ENCODE data around the gene RPSA.
"Not testable (repeated sequence)": the region's sequence is repeated elsewhere in the genome, so short reads cannot be mapped to it uniquely, and the experiment has no call there.

RPSA gene

GRCh38 chr3:39449796-39450195, 43.3 kb downstream of the RPSA start:
- ATAC-seq, result no peak
- TF ChIP-seq ZNF70 (CRISPR knock-in tag; IDR thresholded peaks at IDR 0.05), result no peak
- TF ChIP-seq OSR1 (CRISPR knock-in tag; IDR thresholded peaks at IDR 0.05), result no peak
- no peak for TF ChIP-seq TOX (CRISPR knock-in tag; IDR thresholded peaks at IDR 0.05; ENCODE audit: borderline replicate concordance)
- TF ChIP-seq ZFP30 (CRISPR knock-in tag; IDR thresholded peaks at IDR 0.05), result no peak

DNA sequence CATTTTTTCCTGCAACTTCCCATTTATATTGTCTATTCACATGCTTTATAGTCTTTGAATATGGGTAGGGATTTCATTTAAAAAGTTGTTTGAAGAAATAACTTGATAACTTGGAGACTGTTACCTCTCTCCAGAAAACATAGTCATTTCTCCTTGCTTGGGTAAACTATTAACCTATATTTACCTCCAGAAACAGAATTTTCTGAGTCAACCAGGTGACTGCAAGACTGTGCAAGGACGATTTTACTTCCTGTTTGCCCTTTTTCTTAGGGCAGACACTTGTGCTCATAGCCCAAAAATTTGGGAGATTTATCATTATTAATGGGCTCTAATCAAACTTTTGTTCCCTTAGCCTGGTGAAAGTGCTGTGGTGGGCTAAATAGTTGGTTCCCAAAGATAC, 46.6 kb downstream of the RPSA start:
- no peak for ATAC-seq

DNA sequence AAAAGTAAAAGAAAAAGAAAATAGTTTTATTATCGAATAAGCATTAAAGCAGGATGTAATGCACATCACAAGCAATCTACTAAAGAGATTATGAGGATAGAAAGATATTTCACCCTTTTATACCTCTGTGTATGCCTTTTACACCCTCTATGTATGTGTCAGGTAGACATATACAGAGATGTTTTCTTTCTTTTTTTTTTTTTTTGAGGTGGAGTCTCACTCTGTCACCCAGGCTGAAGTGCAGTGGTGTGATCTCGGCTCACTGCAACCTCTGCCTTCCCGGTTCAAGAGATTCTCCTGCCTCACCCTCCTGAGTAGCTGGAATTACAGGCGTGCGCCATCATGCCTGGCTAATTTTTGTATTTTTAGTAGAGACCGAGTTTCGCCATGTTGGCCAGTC, 47.4 kb downstream of the RPSA start:
- not testable (repeated sequence) for ATAC-seq

More for the DNA sequence above, 46.6 kb downstream of the RPSA start:
- TF ChIP-seq CSDC2 (CRISPR knock-in tag; IDR thresholded peaks at IDR 0.05) (no peak), TCF4 (CRISPR knock-in tag; IDR thresholded peaks at IDR 0.05; ENCODE audit: borderline replicate concordance) (no peak), BACH2 (CRISPR knock-in tag; IDR thresholded peaks at IDR 0.05; ENCODE audit: borderline replicate concordance) (no peak), CSRNP3 (CRISPR knock-in tag; IDR thresholded peaks at IDR 0.05) (no peak), OSR1 (CRISPR knock-in tag; IDR thresholded peaks at IDR 0.05) (no peak), ZNF8 (CRISPR knock-in tag; IDR thresholded peaks at IDR 0.05) (no peak), ZNF70 (CRISPR knock-in tag; IDR thresholded peaks at IDR 0.05) (no peak), POU6F1 (CRISPR knock-in tag; IDR thresholded peaks at IDR 0.05; ENCODE audit: borderline replicate concordance, low read depth) (no peak), CREB5 (CRISPR knock-in tag; IDR thresholded peaks at IDR 0.05; ENCODE audit: low read depth) (no peak), RARB (CRISPR knock-in tag; IDR thresholded peaks at IDR 0.05) (no peak), ZFP3 (CRISPR knock-in tag; IDR thresholded peaks at IDR 0.05) (no peak)

DNA sequence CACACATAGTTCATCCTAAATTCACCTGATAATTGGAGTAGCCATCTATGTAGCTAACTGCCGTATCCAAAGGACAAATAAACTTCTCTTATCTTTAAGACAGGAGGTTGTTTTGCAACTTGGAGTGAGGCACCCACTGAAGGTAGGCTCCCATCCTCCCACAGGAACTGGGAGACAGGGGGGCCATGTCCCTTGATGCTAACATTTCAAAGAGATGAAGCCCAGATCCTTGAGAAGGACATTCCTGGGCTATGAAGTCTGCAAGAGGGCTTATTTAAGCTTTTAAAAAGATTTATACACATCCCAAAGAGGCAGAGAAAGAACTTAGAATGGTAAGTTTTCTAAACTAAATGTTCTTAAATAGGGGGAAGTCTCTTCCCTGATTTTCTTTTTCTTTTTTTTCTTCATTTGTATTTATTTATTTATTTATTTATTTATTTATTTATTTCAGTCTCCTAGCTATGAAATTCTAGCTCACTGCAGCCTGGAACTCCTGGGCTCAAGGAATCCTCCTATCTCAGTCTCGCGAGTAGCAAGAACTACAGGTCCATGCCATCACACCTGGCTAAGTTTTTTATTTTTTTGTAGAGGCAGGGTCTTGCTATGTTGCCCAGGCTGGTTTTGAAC, 48.2 kb downstream of the RPSA start:
- no peak for TF ChIP-seq ZFP30 (CRISPR knock-in tag; IDR thresholded peaks at IDR 0.05)
- no peak for TF ChIP-seq GLIS3 (CRISPR knock-in tag; IDR thresholded peaks at IDR 0.05)
- TF ChIP-seq OSR1 (CRISPR knock-in tag; IDR thresholded peaks at IDR 0.05), result no peak
- TF ChIP-seq PATZ1 (CRISPR knock-in tag; IDR thresholded peaks at IDR 0.05; ENCODE audit: borderline replicate concordance), result no peak
- TF ChIP-seq CSRNP3 (CRISPR knock-in tag; IDR thresholded peaks at IDR 0.05), result no peak
- TF ChIP-seq ZNF565 (CRISPR knock-in tag; conservative IDR thresholded peaks at IDR 0.05; ENCODE audit: low read depth), result no peak
- no peak for TF ChIP-seq ESRRG (CRISPR knock-in tag; IDR thresholded peaks at IDR 0.05)
- no peak for TF ChIP-seq CSDC2 (CRISPR knock-in tag; IDR thresholded peaks at IDR 0.05)
- no peak for ATAC-seq

- ATAC-seq, result no peak
- TF ChIP-seq POU6F1 (CRISPR knock-in tag; IDR thresholded peaks at IDR 0.05; ENCODE audit: borderline replicate concordance, low read depth) (no peak), RARB (CRISPR knock-in tag; IDR thresholded peaks at IDR 0.05) (no peak), PATZ1 (CRISPR knock-in tag; IDR thresholded peaks at IDR 0.05; ENCODE audit: borderline replicate concordance) (no peak), ZC3H10 (CRISPR knock-in tag; IDR thresholded peaks at IDR 0.05) (no peak), GLIS3 (CRISPR knock-in tag; IDR thresholded peaks at IDR 0.05) (no peak), OSR1 (CRISPR knock-in tag; IDR thresholded peaks at IDR 0.05) (no peak), ZFP30 (CRISPR knock-in tag; IDR thresholded peaks at IDR 0.05) (no peak), BACH2 (CRISPR knock-in tag; IDR thresholded peaks at IDR 0.05; ENCODE audit: borderline replicate concordance) (no peak), TOX (CRISPR knock-in tag; IDR thresholded peaks at IDR 0.05; ENCODE audit: borderline replicate concordance) (no peak), TCF4 (CRISPR knock-in tag; IDR thresholded peaks at IDR 0.05; ENCODE audit: borderline replicate concordance) (no peak), ESRRG (CRISPR knock-in tag; IDR thresholded peaks at IDR 0.05) (no peak), PPARA (CRISPR knock-in tag; IDR thresholded peaks at IDR 0.05; ENCODE audit: borderline replicate concordance) (no peak)
These were observed 49.6 kb downstream of the RPSA start for GRCh38 chr3:39456159-39456558.

Data from SK-N-SH treated with all-trans-retinoic acid at 6 μM for 48 hours (cell line).